ENCODE results near the gene AK9.

DNA sequence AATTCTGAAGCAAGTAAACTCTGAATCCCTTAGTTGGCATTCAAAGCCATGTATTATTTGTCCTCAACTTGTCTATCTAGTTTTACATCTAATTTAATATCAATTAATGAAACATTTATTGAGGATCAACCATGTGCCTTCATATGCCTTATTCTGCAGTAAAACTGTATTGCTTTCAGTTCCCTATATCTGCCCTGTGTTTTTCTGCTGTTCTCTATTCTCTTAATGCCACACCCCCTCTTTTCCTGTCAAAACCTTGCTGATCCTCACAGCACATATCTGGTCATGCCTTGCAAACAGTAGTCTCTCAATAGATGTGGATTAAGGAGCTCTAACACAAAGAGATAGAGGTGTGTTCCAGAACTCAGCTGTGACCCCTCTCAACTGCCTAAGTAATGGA, 2.1 kb upstream of the AK9 start:
- TF ChIP-seq, protein P1, sequence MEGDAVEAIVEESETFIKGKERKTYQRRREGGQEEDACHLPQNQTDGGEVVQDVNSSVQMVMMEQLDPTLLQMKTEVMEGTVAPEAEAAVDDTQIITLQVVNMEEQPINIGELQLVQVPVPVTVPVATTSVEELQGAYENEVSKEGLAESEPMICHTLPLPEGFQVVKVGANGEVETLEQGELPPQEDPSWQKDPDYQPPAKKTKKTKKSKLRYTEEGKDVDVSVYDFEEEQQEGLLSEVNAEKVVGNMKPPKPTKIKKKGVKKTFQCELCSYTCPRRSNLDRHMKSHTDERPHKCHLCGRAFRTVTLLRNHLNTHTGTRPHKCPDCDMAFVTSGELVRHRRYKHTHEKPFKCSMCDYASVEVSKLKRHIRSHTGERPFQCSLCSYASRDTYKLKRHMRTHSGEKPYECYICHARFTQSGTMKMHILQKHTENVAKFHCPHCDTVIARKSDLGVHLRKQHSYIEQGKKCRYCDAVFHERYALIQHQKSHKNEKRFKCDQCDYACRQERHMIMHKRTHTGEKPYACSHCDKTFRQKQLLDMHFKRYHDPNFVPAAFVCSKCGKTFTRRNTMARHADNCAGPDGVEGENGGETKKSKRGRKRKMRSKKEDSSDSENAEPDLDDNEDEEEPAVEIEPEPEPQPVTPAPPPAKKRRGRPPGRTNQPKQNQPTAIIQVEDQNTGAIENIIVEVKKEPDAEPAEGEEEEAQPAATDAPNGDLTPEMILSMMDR (conservative IDR thresholded peaks at IDR 0.05; ENCODE audit: low read depth, low read length), result no peak
- TF ChIP-seq EZH2 (IDR thresholded peaks at IDR 0.05; ENCODE audit: low read length, unreplicated experiment), result no peak

All from PC-3 (cell line).